Neural crest cell (in vitro differentiated cells): ENCODE data around the gene TBXAS1. TPM values are rescaled to one million over a fixed set of nuclear protein-coding genes. Genes with fewer than 3 reads are reported as not detected.

Experiments used
- DNase-seq: peaks from one replicate; pipeline ENCODE4 v3.0.0; 2021; ENCODE audit warnings: low read depth, mixed read lengths, low spot score
- H3K27ac Mint-ChIP-seq: one replicate; pipeline ENCODE4 v1.8.0; 2021; ENCODE audit warnings: mild to moderate bottlenecking, mixed read lengths; ENCODE audit not compliant: unreplicated experiment
- H3K27me3 Mint-ChIP-seq: 2 replicates; pipeline ENCODE4 v1.8.0; 2021; ENCODE audit warnings: low read depth, mild to moderate bottlenecking, mixed read lengths
- H3K36me3 Mint-ChIP-seq: 2 replicates; pipeline ENCODE4 v1.8.0; 2021; ENCODE audit warnings: low read depth, mild to moderate bottlenecking, mixed read lengths
- H3K4me1 Mint-ChIP-seq: 2 replicates; pipeline ENCODE4 v1.8.0; 2021; ENCODE audit warnings: mixed read lengths
- H3K4me3 Mint-ChIP-seq: one replicate; pipeline ENCODE4 v1.8.0; 2021; ENCODE audit warnings: mild to moderate bottlenecking, mixed read lengths
- H3K9me3 Mint-ChIP-seq: 2 replicates; pipeline ENCODE4 v1.8.0; 2021; ENCODE audit warnings: mixed read lengths
- CTCF ChIP-seq: fragments of 200-600 bp; sonication (generic); conservative IDR thresholded peaks from 2 replicates; pipeline ENCODE4 v1.5.0; 2021; ENCODE audit warnings: antibody characterized with exemption, mild to moderate bottlenecking
- total RNA-seq: library from RNA; stranded (reverse); gene quantifications from 2 replicates; pipeline ENCODE4 v1.2.1, GENCODE V29; 2021

The TBXAS1 gene
- total RNA-seq, 1 donor from 2014 or later = 5.7 TPM

- peaks cover 32% of the 10 kb centered on the region for H3K27me3 Mint-ChIP-seq
- no peak overlapping the region for H3K4me3 Mint-ChIP-seq
- no peaks in the 10 kb centered on the region for H3K36me3 Mint-ChIP-seq
- H3K4me1 Mint-ChIP-seq = peaks cover 6% of the 10 kb centered on the region
- TF ChIP-seq CTCF = no peak
- DNase-seq = no peak
- no peaks in the 10 kb centered on the region for H3K9me3 Mint-ChIP-seq
- no peak overlapping the region for H3K27ac Mint-ChIP-seq
Observed at GRCh38 chr7:140008755-140009610, 179.9 kb downstream of the TBXAS1 start.

- no peak for DNase-seq
- H3K9me3 Mint-ChIP-seq = no peaks in the 10 kb centered on the region
- H3K27me3 Mint-ChIP-seq = peaks cover 33% of the 10 kb centered on the region
- H3K36me3 Mint-ChIP-seq = no peaks in the 10 kb centered on the region
- no peak overlapping the region for H3K4me3 Mint-ChIP-seq
- no peak overlapping the region for H3K27ac Mint-ChIP-seq
- no peak for TF ChIP-seq CTCF
- peaks cover 6% of the 10 kb centered on the region for H3K4me1 Mint-ChIP-seq
Observed at GRCh38 chr7:140009735-140010134, 180.7 kb downstream of the TBXAS1 start.

- Mint-ChIP-seq H3K27me3 (peaks cover 36% of the 10 kb centered on the region), H3K36me3 (no peaks in the 10 kb centered on the region), H3K9me3 (no peaks in the 10 kb centered on the region), H3K4me3 (no peak overlapping the region), H3K27ac (no peak overlapping the region), H3K4me1 (peaks cover 6% of the 10 kb centered on the region)
- no peak for TF ChIP-seq CTCF
- DNase-seq = no peak
Observed at GRCh38 chr7:140010194-140010895, 181.3 kb downstream of the TBXAS1 start.

GRCh38 chr7:140013676-140014075 is 184.6 kb downstream of the TBXAS1 start:
- no peaks in the 10 kb centered on the region for H3K9me3 Mint-ChIP-seq

GRCh38 chr7:140014123-140014522 is 185.1 kb downstream of the TBXAS1 start:
- Mint-ChIP-seq H3K4me1 (peaks cover 6% of the 10 kb centered on the region), H3K27ac (no peak overlapping the region), H3K27me3 (peaks cover 32% of the 10 kb centered on the region), H3K9me3 (no peaks in the 10 kb centered on the region), H3K4me3 (no peak overlapping the region), H3K36me3 (no peaks in the 10 kb centered on the region)
- no peak for TF ChIP-seq CTCF
- DNase-seq = no peak

More at GRCh38 chr7:140013676-140014075, 184.6 kb downstream of the TBXAS1 start:
- Mint-ChIP-seq H3K27me3 (peaks cover 32% of the 10 kb centered on the region), H3K36me3 (no peaks in the 10 kb centered on the region), H3K4me3 (no peak overlapping the region), H3K27ac (no peak overlapping the region), H3K4me1 (peaks cover 6% of the 10 kb centered on the region)
- no peak for DNase-seq
- TF ChIP-seq CTCF = no peak
